A673 (cell line): ENCODE measurements around the gene YPEL3.

ENCODE experiments used
- EZH2 ChIP-seq: fragments of 200-600 bp; sonication (generic); IDR thresholded peaks from 2 replicates; pipeline ENCODE4 v1.6.1; 2017; ENCODE audit warnings: borderline replicate concordance, low read depth, mild to moderate bottlenecking, mixed read lengths, antibody characterized with exemption, low read length; ENCODE audit not compliant: poor library complexity, severe bottlenecking
- TF ChIP-seq, protein P1 (sequence below): fragments of 300-800, 200-600 bp; sonication (generic); conservative IDR thresholded peaks from 2 replicates; pipeline ENCODE4 v1.5.1; 2017; ENCODE audit warnings: low read depth, mild to moderate bottlenecking, antibody characterized with exemption, low read length, moderate library complexity, mixed read lengths

DNA sequence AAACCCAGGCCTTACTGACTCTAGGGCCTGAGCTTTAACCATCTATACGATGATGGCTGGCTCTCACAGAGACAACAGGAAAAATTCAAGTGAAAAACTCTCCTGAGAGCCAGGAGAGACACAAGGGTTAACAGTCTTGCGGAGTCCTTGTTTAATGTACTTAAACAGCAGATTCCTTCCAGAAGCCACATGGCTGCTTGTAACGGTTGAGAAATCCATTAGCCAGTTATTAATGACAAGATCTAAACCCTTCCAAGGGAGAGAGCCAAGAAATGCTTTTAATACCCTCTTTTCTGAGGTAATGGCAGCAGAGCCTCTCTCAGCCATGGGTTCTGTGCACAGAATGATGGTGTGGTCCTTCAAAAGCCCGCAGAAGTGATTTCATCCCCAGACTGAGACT lies 35.7 kb downstream of the YPEL3 start:
- TF ChIP-seq, protein P1, sequence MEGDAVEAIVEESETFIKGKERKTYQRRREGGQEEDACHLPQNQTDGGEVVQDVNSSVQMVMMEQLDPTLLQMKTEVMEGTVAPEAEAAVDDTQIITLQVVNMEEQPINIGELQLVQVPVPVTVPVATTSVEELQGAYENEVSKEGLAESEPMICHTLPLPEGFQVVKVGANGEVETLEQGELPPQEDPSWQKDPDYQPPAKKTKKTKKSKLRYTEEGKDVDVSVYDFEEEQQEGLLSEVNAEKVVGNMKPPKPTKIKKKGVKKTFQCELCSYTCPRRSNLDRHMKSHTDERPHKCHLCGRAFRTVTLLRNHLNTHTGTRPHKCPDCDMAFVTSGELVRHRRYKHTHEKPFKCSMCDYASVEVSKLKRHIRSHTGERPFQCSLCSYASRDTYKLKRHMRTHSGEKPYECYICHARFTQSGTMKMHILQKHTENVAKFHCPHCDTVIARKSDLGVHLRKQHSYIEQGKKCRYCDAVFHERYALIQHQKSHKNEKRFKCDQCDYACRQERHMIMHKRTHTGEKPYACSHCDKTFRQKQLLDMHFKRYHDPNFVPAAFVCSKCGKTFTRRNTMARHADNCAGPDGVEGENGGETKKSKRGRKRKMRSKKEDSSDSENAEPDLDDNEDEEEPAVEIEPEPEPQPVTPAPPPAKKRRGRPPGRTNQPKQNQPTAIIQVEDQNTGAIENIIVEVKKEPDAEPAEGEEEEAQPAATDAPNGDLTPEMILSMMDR = no peak
- no peak for TF ChIP-seq EZH2
